Colonic mucosa (tissue), 4 donors: ENCODE measurements around the gene UNC5C. TPM values are rescaled to one million over a fixed set of nuclear protein-coding genes. Genes with fewer than 3 reads are reported as not detected.

ENCODE experiments used
- DNase-seq: peaks from one replicate; pipeline ENCODE4 v3.0.0-alpha.2; 2020
- H3K27ac ChIP-seq: fragments of 200-600 bp; one replicate; pipeline ENCODE4 v1.8.0; 2021
- H3K27me3 ChIP-seq: fragments of 200-600 bp; one replicate; pipeline ENCODE4 v1.8.0; 2021
- H3K36me3 ChIP-seq: fragments of 200-600 bp; one replicate; pipeline ENCODE4 v1.8.0; 2021
- H3K4me1 ChIP-seq: fragments of 200-600 bp; one replicate; pipeline ENCODE4 v1.8.0; 2021; ENCODE audit warnings: mild to moderate bottlenecking
- H3K4me3 ChIP-seq: fragments of 200-600 bp; one replicate; pipeline ENCODE4 v1.8.0; 2021
- H3K9ac ChIP-seq, 2 donors: one replicate each; pipeline ENCODE4 v1.7.0; 2013; ENCODE audit warnings: control low read depth in 2 of 2, low read depth in 2 of 2, low read length in 2 of 2
- H3K9me3 ChIP-seq: fragments of 200-600 bp; one replicate; pipeline ENCODE4 v1.8.0; 2021
- CTCF ChIP-seq: fragments of 200-600 bp; IDR thresholded peaks from one replicate; pipeline ENCODE4 v1.8.0; 2022; ENCODE audit warnings: antibody characterized with exemption, mild to moderate bottlenecking
- intact Hi-C: fragments of 100-400 bp; cut with DNase I; formaldehyde crosslinking; loops from one replicate; pipeline ENCODE4 v1.14.1; 2022
- total RNA-seq, 2 donors: library from RNA; stranded (reverse); fragmentation: NEBNext Ultra II Directional in 1 of 2; extraction: Animal tissue kit (Norgen Biotek cat#: 25700) in 1 of 2; gene quantifications; one replicate each; pipeline ENCODE4 v1.2.1, GENCODE V29; 2021
- donor health status: healthy.
- donor health status: DM: no; HTN: no; CAD: no.
- donor health status: DM: no; HTN: no; CAD: no.

The UNC5C gene
- total RNA-seq, 2 donors from 2014 or later: 3.9 to 4.2 TPM

DNA sequence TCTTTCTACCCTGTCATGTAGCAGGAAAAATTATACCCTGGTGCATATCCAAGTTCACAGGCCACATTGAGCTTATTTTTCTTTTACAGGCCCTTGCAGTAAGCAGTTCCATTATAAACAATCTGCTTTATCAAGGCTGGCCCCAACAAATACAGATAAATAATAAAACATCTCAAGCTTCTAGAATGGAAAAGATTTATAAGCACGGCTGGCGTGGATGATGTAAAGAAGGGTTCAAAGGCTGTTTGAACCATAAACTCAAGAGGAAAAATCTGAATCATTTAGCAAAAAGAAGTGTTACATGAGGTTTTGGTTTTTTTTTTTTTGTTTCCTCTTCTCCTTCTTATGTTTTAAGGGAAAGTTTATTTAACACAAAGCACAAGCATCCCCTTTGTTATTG is 109.7 kb downstream of the UNC5C start:
- Histone ChIP-seq H3K9ac (no peak overlapping the region), H3K4me1 (no peaks in the 10 kb centered on the region), H3K27ac (no peak overlapping the region), H3K9me3 (no peaks in the 10 kb centered on the region), H3K4me3 (no peak overlapping the region), H3K36me3 (no peaks in the 10 kb centered on the region), H3K27me3 (no peaks in the 10 kb centered on the region)
- no peak for TF ChIP-seq CTCF
- intact Hi-C loops: no loop called here
- DNase-seq: no peak

DNA sequence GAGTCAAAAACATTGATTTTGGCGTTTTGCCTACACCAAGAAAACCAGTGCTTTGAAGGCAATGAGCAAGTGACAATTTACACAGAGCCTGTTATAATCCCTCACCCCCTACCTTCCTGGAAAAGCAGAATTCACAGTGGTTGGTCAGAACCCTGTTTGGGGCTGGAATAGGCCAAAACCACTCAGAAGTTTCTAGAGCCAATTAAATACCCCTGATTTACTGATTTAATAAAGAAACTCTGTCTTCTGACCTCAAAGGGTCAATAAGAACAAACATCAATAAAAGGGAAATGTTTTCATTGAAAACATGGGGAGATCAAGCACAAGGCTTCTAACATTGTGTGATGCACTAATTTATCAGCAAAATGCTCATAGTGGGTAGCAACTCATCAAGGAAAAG is 116.3 kb downstream of the UNC5C start:
- H3K27me3 ChIP-seq: no peaks in the 10 kb centered on the region
- no peak overlapping the region for H3K27ac ChIP-seq
- H3K9ac ChIP-seq: no peak overlapping the region
- no peak overlapping the region for H3K4me3 ChIP-seq
- no peak for TF ChIP-seq CTCF
- no peaks in the 10 kb centered on the region for H3K36me3 ChIP-seq
- intact Hi-C loops: no loop called here
- no peak for DNase-seq
- H3K4me1 ChIP-seq: no peaks in the 10 kb centered on the region
- H3K9me3 ChIP-seq: no peaks in the 10 kb centered on the region

DNA sequence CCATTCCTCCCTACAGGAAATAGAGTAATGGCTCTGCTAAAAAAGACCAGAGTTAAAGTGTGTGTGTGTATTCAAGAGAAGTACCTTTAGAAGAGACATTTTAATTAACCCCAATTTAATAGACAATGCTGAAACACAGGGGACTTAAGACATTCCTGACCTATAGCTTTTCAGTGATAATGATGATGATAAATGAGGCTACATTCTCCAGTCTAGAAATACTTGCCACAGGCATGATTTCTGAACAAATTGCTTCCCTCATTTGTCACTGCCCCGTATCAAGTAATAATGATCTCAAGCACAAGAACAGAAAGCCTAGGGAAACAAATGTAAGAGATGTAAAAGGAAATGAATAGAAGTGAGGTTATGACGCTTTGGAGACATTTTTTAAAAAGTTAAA is 117.1 kb downstream of the UNC5C start:
- TF ChIP-seq CTCF: no peak
- H3K9me3 ChIP-seq: no peaks in the 10 kb centered on the region

GRCh38 chr4:95429416-95429815 is 119.4 kb downstream of the UNC5C start:
- Histone ChIP-seq H3K27me3 (no peaks in the 10 kb centered on the region), H3K9ac (no peak overlapping the region), H3K4me3 (no peak overlapping the region), H3K4me1 (no peaks in the 10 kb centered on the region), H3K9me3 (no peaks in the 10 kb centered on the region), H3K36me3 (no peaks in the 10 kb centered on the region), H3K27ac (no peak overlapping the region)
- TF ChIP-seq CTCF: no peak
- intact Hi-C loops: no loop called here
- DNase-seq: no peak

More for the DNA sequence above, 117.1 kb downstream of the UNC5C start:
- Histone ChIP-seq H3K27ac (no peak overlapping the region), H3K4me3 (no peak overlapping the region), H3K4me1 (no peaks in the 10 kb centered on the region), H3K36me3 (no peaks in the 10 kb centered on the region), H3K9ac (no peak overlapping the region), H3K27me3 (no peaks in the 10 kb centered on the region)
- intact Hi-C loops: no loop called here
- no peak for DNase-seq

GRCh38 chr4:95428291-95429070 is 120.3 kb downstream of the UNC5C start:
- intact Hi-C loops: no loop called here
- DNase-seq: no peak
- Histone ChIP-seq H3K9ac (no peak overlapping the region), H3K27me3 (no peaks in the 10 kb centered on the region), H3K4me3 (no peak overlapping the region), H3K36me3 (no peaks in the 10 kb centered on the region), H3K9me3 (no peaks in the 10 kb centered on the region), H3K27ac (no peak overlapping the region), H3K4me1 (no peaks in the 10 kb centered on the region)
- no peak for TF ChIP-seq CTCF
